Keratinocyte (primary cell): ENCODE measurements around the gene CDCA3. TPM values are rescaled to one million over a fixed set of nuclear protein-coding genes. Genes with fewer than 3 reads are reported as not detected.
A peak's percentile ranks its signal among the peaks of the same experiment; 100 is the strongest.

ENCODE experiments used
- DNase-seq: peaks from one replicate; pipeline ENCODE4 v3.0.0-alpha.2; 2011; ENCODE audit warnings: low read depth, missing footprints, low spot score
- FAIRE-seq: peaks from 2 replicates; lab custom pipeline; 2011; peaks lifted over from hg19 to GRCh38; lab: Jason Lieb, UNC
- H2AFZ ChIP-seq: 2 replicates; pipeline ENCODE4 v1.6.0; 2012; ENCODE audit warnings: low read length, control low read depth, inconsistent platforms; ENCODE audit not compliant: control insufficient read depth
- H3K27ac ChIP-seq: 2 replicates; pipeline ENCODE4 v1.5.1; 2011; ENCODE audit warnings: low read length; ENCODE audit not compliant: control insufficient read depth, insufficient read depth
- H3K27me3 ChIP-seq: 3 replicates; pipeline ENCODE4 v1.6.0; 2011; ENCODE audit warnings: low read length; ENCODE audit not compliant: control insufficient read depth, insufficient read depth; ENCODE audit errors: extremely low read depth
- H3K36me3 ChIP-seq, 2 experiments: 2 replicates in 1 of 2; 3 replicates in 1 of 2; pipeline ENCODE4 v1.5.1; 2011; ENCODE audit warnings: low read length in 2 of 2, mild to moderate bottlenecking in 1 of 2; ENCODE audit not compliant: control insufficient read depth in 2 of 2, insufficient read depth in 2 of 2; ENCODE audit errors: extremely low read depth in 1 of 2
- H3K4me1 ChIP-seq: 3 replicates; pipeline ENCODE4 v1.5.1; 2011; ENCODE audit warnings: low read length; ENCODE audit not compliant: control insufficient read depth, insufficient read depth; ENCODE audit errors: extremely low read depth
- H3K4me2 ChIP-seq: 3 replicates; pipeline ENCODE4 v1.6.0; 2011; ENCODE audit warnings: low read depth, low read length; ENCODE audit not compliant: control insufficient read depth, insufficient read depth; ENCODE audit errors: extremely low read depth
- H3K4me3 ChIP-seq, 3 experiments: fragments of 200-600 bp in 1 of 3; sonication (generic) in 1 of 3; 2 replicates in 2 of 3; 3 replicates in 1 of 3; pipeline ENCODE4 v1.5.1; 2011 to 2016; ENCODE audit warnings: low read length in 3 of 3, mild to moderate bottlenecking in 3 of 3, control low read depth in 2 of 3, inconsistent platforms in 1 of 3, low read depth in 1 of 3, mixed read lengths in 1 of 3, mixed run types in 1 of 3, moderate library complexity in 1 of 3; ENCODE audit not compliant: control insufficient read depth in 2 of 3, insufficient read depth in 2 of 3; ENCODE audit errors: extremely low read depth in 1 of 3
- H3K79me2 ChIP-seq: 2 replicates; pipeline ENCODE4 v1.6.0; 2012; ENCODE audit warnings: low read length; ENCODE audit not compliant: control insufficient read depth, insufficient read depth
- H3K9ac ChIP-seq: 3 replicates; pipeline ENCODE4 v1.6.0; 2011; ENCODE audit warnings: low read length; ENCODE audit not compliant: control insufficient read depth, insufficient read depth; ENCODE audit errors: extremely low read depth
- H3K9me1 ChIP-seq: 3 replicates; pipeline ENCODE4 v1.6.0; 2011; ENCODE audit warnings: low read length; ENCODE audit not compliant: control insufficient read depth, insufficient read depth; ENCODE audit errors: extremely low read depth
- H3K9me3 ChIP-seq: 2 replicates; pipeline ENCODE4 v1.5.1; 2012; ENCODE audit warnings: low read depth, low read length; ENCODE audit not compliant: control insufficient read depth
- H4K20me1 ChIP-seq: 3 replicates; pipeline ENCODE4 v1.6.0; 2011; ENCODE audit warnings: low read length; ENCODE audit not compliant: control insufficient read depth, insufficient read depth; ENCODE audit errors: extremely low read depth
- EZH2 ChIP-seq: IDR thresholded peaks from one replicate; pipeline ENCODE4 v1.6.1; 2012; ENCODE audit warnings: inconsistent platforms, mild to moderate bottlenecking, low read length, moderate library complexity
- dilution Hi-C: fragments of 300-500 bp; cut with MboI; formaldehyde crosslinking; loops from one replicate; pipeline ENCODE4 v1.7.0; 2020; ENCODE audit warnings: low sequenced_read_pairs; ENCODE audit not compliant: extremely low pct_ligation_motif_present
- polyA plus RNA-seq, 5 experiments: library from polyadenylated mRNA; depleted of rRNA in 3 of 5; stranded (reverse) in 3 of 5; stranded (forward) in 1 of 5; unstranded in 1 of 5; fragments of >200 nt; gene quantifications; 1 replicate in 1 of 5; 2 replicates in 3 of 5; 3 replicates in 1 of 5; pipeline versions ENCODE4 v1.2.1 to v1.2.3, GENCODE V29; 2011 to 2012; ENCODE audit warnings: missing spikeins in 2 of 5, low read depth in 1 of 5, low replicate concordance in 1 of 5
- TF ChIP-seq, protein P1 (sequence below), 3 experiments: IDR thresholded peaks in 1 of 3; conservative IDR thresholded peaks in 1 of 3; optimal IDR thresholded peaks in 1 of 3; 2 replicates in 2 of 3; 3 replicates in 1 of 3; pipeline versions ENCODE3 to v1.5.1; 2011; ENCODE audit warnings: low read length in 3 of 3, mild to moderate bottlenecking in 3 of 3, moderate library complexity in 2 of 3, control low read depth in 1 of 3, inconsistent platforms in 1 of 3; ENCODE audit not compliant: insufficient read depth in 2 of 3; ENCODE audit errors: extremely low read depth in 1 of 3

The CDCA3 gene
- polyA plus RNA-seq, 1 donor (not counting 4 experiments of a cell fraction or from before 2014, with no cell fraction given) = 15.0 TPM

DNA sequence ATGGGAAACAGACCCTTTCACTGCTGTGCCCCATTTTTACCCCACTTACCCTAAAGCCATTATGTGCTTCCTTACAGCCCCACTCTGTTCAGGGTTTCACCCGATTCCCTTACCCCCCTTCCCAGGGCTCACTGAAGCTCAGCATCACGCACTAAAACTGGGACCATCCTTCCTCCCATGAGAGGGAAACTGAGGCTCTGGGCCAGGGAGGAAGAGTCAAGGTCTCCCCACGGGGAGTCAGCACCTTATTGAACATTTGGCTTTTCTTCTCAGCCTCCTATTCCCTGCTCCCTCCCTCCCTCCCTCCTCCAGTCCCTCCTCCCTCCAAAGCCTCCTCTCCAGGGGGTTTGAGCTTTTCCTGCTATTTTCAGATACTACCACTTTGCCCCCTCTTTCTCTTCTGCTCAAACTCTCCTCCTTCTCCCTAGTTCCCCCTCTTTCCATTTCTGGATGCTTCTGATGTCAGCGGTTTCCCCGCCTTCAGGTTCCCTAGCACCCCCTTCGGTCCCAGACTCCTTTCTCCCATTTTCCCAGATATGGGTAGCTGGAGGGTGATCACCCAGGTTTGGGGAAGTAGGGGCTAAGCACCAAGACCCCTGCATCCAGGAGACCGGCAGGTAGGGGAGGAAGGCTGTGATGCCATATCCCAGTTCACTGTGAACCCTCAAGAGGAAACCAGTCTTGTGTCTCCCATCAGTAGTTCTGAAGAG, 28.5 kb downstream of the CDCA3 start:
- H3K9me3 ChIP-seq = no peaks in the 10 kb centered on the region
- H3K27me3 ChIP-seq = peaks cover 66% of the 10 kb centered on the region
- H2AFZ ChIP-seq = no peak overlapping the region
- H3K4me2 ChIP-seq = no peak overlapping the region
- dilution Hi-C loops = no loop called here
- H3K4me3 ChIP-seq = no peak overlapping the region
- no peak overlapping the region for H3K9ac ChIP-seq
- H3K36me3 ChIP-seq = no peaks in the 10 kb centered on the region
- H4K20me1 ChIP-seq = no peaks in the 10 kb centered on the region
- no peak for FAIRE-seq
- H3K4me1 ChIP-seq = peaks cover 11% of the 10 kb centered on the region
- H3K27ac ChIP-seq = no peak overlapping the region
- H3K79me2 ChIP-seq = no peaks in the 10 kb centered on the region
- TF ChIP-seq EZH2 = no peak
- TF ChIP-seq, protein P1, sequence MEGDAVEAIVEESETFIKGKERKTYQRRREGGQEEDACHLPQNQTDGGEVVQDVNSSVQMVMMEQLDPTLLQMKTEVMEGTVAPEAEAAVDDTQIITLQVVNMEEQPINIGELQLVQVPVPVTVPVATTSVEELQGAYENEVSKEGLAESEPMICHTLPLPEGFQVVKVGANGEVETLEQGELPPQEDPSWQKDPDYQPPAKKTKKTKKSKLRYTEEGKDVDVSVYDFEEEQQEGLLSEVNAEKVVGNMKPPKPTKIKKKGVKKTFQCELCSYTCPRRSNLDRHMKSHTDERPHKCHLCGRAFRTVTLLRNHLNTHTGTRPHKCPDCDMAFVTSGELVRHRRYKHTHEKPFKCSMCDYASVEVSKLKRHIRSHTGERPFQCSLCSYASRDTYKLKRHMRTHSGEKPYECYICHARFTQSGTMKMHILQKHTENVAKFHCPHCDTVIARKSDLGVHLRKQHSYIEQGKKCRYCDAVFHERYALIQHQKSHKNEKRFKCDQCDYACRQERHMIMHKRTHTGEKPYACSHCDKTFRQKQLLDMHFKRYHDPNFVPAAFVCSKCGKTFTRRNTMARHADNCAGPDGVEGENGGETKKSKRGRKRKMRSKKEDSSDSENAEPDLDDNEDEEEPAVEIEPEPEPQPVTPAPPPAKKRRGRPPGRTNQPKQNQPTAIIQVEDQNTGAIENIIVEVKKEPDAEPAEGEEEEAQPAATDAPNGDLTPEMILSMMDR (optimal IDR thresholded peaks at IDR 0.05 in 1 of 3, IDR thresholded peaks at IDR 0.05 in 1 of 3, conservative IDR thresholded peaks at IDR 0.05 in 1 of 3; ENCODE audit: extremely low read depth in 1 of 3, insufficient read depth in 2 of 3, low read length in 3 of 3) = no peak
- H3K9me1 ChIP-seq = no peaks in the 10 kb centered on the region
- no peak for DNase-seq

DNA sequence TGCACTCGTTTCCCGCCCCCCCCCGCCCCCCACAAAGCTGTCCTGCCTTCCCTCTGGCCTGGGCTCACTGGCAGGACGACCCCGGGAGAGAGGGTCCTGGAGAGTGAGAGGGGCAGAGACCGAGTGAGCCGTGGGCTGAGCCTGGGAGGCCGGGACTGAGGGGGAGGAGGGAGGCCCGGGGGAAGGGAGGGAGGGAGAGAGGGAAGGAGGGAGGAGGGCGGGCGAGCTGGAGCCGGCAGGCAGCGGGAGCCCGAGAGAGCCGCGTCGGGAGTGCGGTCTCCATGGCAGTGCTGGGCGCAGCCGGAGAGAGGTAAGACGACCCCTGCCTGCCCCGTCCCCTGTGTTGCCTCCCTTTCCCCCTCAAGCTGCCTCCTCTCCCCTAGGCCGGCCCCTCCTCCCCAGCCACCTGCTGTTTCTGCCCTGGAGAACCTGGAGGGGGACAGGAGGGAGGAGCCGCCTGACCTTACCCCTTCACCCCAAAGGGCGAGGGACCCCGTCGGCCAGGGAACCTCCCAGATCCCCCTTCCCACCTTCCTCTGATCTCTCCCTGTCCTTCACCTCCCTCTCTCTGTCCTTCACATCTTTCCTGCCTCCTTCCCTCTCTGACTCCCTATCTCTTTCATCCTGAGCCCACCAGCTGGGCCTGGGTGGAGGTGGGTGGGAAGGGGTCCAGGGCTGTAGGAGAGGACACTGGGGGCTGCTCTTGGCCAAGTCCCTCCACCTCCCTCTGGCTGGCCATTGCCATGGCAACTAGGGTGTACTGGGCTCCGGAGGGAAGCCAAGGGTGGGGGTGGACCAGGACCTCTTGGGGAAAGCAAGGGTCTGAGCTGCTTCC, 29.3 kb downstream of the CDCA3 start, which contains the start of gene GPR162:
GPR162 (plus strand) TSS at position 231 of the 835 bp plus-strand sequence. CDS start 2,078 bp downstream, outside the sequence.
- no peaks in the 10 kb centered on the region for H3K9me1 ChIP-seq
- H3K4me2 ChIP-seq = peak within 1 kb of the TSS; percentile 48
- no peaks in the 10 kb centered on the region for H3K9me3 ChIP-seq
- DNase-seq (no peak), FAIRE-seq (no peak)
- H3K9ac ChIP-seq = no peak within 1 kb of the TSS
- no peaks in the 10 kb centered on the region for H3K36me3 ChIP-seq
- no peaks in the 10 kb centered on the region for H4K20me1 ChIP-seq
- TF ChIP-seq EZH2 = peak; percentile 76
- TF ChIP-seq, protein P1 (optimal IDR thresholded peaks at IDR 0.05 in 1 of 3, IDR thresholded peaks at IDR 0.05 in 1 of 3, conservative IDR thresholded peaks at IDR 0.05 in 1 of 3; ENCODE audit: extremely low read depth in 1 of 3, insufficient read depth in 2 of 3, low read length in 3 of 3) = no peak
- dilution Hi-C loops = no loop called here
- no peaks in the 10 kb centered on the region for H3K79me2 ChIP-seq
- H3K4me1 ChIP-seq = peaks cover 6% of the 10 kb centered on the region
- peak within 1 kb of the TSS; percentile 46 for H2AFZ ChIP-seq
- no peak within 1 kb of the TSS for H3K27ac ChIP-seq
- H3K4me3 ChIP-seq = no peak within 1 kb of the TSS
- peaks cover 66% of the 10 kb centered on the region for H3K27me3 ChIP-seq
